OCI-M2 (cell line): Measurements from ENCODE around the gene DUSP22.

ENCODE experiments used
- DNase-seq: peaks from one replicate; lab custom pipeline; 2025; ENCODE audit not compliant: unreplicated experiment; lab: John Stamatoyannopoulos, UW

Gene DUSP22

DNA sequence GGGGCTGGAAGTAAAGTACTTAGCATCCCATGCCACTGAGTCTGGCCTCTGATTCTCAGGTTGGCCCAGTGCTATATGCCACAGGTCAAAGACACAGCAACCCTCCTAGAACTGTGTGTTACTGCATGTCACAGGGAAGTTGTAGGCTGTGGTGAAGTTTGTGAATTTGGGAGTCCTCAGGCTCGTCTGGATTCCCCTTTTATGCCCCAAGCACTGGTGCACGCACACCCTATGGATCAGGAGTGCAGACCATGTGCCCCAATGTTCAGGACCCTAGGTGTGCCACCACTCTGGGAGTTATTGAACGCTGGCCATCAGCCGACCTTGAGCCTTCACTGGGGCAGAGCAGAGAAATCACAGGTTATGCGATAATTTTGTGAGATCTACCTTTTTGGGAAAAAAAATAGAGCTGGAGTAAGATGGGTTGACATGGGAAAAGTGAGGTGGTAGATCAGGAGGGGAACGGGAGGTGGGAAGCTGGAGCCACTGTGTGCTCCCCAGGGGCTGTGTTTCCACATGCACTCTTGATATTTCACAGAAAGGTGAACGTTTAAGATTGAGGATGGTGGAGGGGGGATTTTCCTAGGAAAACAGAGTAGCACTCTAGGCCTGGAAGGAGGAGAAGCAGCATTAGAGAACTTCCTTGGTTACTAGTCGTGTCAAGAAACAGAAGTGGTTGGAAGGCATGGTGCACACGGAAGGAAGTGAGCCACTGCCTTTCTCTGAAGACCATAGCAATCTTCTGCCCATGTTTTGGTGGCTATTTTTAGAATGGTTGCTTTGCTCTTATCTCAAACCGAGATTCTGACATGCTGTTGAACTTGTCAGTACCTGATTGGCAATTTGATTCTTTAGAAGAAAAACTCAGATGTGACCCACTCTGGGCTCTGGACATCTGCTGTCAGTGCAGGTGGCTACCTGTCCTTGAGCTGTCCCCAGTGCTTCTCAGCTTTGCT, 44.1 kb downstream of the DUSP22 start:
- DNase-seq: no peak

DNA sequence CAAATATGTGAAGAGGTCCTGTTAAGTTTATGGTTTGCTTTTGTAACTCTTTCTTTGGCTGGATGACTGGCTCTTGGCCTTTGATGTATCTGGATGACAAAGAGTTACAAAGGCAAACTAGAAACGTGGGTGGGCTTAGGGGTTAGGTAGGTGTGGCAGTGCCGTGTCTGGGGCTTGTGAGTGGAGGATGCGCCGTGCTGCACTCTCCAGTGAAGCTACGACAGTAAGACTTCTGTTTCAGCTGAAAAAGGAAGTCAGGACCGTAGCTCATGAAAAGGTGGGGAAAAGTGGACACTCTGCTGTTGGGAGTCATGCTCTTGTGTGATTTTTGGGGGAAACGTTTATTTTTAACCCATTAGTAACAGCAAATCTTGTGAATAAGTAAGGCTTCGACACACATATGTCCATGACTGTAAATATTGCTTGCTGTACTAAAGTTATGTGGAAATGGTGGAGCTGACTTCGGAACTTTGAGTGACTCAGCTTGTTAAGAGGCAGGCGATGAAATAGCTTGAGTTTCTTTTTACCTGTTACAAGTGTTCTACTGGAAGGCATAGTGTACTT, 45.6 kb downstream of the DUSP22 start:
- DNase-seq: no peak

DNA sequence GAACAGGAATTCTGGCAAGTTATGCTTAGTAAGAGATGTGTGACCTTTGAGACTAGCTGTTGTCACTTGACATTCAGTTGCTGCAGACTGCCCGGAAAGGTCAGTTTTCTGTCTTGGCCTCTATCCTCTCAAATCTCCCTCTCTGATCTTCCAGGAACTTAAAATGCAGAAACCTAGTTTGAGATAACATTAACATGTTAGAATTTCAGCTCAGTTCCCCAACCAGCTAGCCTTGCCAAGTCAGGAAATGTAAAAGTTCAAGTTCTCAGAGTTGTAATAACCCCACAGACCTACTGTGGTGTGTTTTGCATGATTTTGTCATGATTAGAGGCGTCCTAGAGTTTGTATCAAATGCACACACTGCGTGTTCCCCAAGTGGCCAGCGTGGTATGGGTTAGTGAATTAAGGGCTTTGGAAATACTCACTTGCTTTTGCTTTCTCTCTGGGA, 46.6 kb downstream of the DUSP22 start:
- DNase-seq: no peak

GRCh38 chr6:339480-339879, 47.2 kb downstream of the DUSP22 start:
- no peak for DNase-seq

- no peak for DNase-seq
Measured at GRCh38 chr6:340186-340955, 48.1 kb downstream of the DUSP22 start.

DNA sequence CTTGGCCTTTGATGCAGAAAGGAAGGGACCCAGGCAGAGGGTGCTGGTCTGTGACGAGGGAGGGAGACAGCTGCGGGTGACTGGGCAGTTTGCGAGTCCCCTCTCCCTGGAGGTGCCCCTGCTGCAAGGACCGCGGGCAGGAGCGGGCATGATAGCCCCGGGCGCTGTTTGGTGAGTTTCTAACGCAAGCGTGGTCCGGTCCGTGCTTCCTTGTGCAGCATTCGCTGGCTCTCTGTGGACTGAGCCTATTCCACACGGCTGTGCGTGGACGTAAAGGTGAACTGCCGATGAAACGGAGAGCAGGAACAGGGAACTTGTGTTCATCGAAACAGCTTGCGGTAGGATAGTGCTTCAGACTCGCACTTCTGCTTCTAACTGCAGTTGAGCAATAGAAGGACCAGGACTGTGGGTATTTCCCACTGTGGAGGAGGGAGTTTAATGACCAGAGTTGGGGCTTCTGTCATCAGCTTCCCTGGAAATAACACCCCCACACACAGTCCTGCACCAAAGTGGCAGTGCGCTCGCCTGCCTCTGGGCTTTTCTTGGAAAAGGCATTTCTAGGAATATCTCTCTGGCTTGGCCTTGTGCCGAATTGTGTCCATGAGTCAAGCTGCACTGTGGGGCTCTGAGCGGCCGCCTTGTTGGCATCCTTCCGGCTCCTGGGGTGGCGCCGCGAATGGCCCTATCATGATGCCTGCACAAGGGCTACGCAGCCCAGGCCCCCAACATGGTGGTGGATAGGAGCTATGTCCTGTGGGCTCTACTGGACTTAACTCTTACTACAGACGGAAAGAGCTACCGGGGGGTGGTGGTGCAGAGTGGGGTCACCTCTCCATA, 48.9 kb downstream of the DUSP22 start:
- DNase-seq: no peak

- no peak for DNase-seq
Measured at GRCh38 chr6:341914-342831, 49.9 kb downstream of the DUSP22 start.

DNA sequence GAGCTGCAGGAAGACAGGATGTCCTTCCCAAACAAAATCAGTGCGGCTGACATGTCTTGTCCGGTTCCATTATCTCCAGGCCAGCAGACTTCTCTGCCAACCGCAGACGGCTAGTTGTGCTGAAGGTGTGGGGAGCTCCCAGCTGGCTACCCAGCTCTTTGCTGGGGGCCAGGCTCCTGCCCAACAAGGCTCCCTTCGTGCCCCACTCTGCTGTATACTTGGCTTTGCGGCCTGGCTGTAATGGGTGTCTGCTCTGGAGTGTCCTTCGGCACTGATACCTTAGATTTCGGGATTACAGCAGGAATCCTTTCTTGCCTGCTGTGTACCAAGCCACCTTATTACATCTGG, 50.5 kb downstream of the DUSP22 start:
- no peak for DNase-seq

GRCh38 chr6:343226-343935, 51.1 kb downstream of the DUSP22 start:
- DNase-seq: no peak

DNA sequence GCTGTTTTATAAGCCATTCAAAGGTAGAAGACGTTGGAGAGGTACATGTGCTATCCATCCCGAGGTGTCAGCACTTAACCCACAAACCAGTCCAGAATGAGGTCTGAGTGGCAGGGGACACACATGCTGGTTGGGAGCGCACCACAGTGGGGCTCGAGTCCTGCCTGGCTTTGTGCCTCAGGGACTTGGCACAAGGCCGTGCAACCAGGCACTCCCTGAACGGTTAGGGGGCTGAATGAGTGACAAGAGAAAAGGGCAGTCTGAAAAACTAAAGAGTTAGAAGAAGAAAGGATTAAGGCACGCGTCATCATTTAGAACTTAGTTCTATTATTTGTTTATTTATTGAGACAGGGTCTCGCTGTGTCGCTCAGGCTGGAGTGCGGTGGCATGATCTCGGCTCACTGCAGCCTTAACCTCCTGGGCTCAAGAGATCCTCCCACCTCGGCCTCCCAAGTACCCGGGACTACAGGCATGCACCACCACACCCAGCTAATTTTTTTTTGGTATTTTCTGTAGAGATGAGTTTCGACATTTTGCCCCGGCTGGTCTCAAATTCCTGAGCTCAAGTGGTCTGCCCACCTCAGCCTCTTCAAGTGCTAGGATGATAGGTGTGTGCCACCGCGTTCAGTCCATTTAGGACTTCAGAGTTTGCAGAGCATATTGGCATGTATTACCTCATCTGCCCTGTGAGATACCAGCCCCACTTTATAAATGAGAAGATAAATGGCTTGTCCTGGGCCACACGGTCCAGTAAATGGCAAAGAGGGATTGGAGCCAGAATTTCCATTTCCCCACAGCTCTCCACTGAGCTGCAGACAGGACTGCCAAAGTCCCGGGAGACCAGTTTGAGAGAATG, 51.9 kb downstream of the DUSP22 start:
- no peak for DNase-seq

DNA sequence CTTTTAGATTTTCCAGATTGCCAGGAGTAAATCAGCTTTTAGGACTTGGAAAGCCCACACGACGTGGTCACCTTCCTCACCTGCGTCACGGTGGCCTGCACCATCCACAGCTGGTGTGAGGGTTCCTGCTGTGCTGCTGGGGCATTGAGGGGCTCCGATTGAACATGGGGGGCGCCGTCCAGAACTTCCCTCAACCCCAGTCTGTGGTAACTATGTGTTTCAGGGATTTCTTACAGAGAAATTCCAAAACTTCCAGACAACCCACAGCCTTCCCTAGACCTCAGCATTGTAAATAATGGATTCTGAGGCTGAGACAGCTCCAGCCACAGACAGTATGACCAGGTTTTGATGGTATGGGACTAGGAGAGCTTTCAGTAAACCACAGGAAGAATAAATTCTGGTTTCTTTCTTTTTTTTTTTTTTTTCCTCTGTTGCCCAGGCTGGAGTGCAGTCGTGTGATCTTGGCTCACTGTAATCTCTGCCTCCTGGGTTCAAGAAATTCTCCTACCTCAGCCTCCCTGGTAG, 52.6 kb downstream of the DUSP22 start:
- no peak for DNase-seq

- no peak for DNase-seq
Measured at GRCh38 chr6:345747-346385, 53.6 kb downstream of the DUSP22 start.

DNA sequence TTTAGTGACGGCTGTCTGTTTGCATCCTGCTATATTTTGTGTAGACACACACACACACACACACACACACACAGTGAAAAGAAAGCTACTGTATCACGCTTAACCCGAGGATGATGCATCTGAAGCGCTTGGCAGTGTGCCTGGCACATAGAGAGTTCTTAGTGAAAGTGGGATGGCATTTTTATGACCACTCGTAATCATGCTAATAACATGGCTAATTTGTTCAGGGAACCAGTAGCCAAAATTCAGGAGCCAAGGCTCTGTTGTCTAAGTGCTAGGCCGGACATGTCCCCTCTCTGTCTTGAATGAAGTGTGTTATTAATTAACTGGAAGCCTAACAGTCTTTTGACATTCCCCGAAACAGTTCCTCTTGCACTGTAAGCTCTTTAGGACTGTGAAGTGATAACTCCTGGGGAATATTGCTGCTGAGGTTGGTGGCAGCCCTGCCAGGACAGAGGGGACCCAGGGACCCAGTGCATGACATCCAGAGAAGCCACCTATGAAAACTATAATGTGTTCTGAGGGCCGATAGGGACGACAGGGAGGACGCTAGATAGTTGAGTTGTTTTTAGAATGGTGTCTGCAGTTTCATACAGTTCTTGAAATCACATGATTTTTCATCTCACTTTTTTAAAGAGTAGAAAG, 54.2 kb downstream of the DUSP22 start:
- no peak for DNase-seq

- no peak for DNase-seq
Measured at GRCh38 chr6:347232-347631, 54.9 kb downstream of the DUSP22 start.

GRCh38 chr6:347951-348859, 55.9 kb downstream of the DUSP22 start:
- DNase-seq: no peak

- DNase-seq: no peak
Measured at GRCh38 chr6:348860-349396, 56.6 kb downstream of the DUSP22 start.
